ENCODE results near the gene UBXN11. TPM values are rescaled to one million over a fixed set of nuclear protein-coding genes. Genes with fewer than 3 reads are reported as not detected.

Gene UBXN11
- total and polyA plus RNA-seq, 2 of the 13 experiments (the other 11 are each of a cell fraction or from before 2014, with no cell fraction given), result 9.3 to 10.4 TPM

DNA sequence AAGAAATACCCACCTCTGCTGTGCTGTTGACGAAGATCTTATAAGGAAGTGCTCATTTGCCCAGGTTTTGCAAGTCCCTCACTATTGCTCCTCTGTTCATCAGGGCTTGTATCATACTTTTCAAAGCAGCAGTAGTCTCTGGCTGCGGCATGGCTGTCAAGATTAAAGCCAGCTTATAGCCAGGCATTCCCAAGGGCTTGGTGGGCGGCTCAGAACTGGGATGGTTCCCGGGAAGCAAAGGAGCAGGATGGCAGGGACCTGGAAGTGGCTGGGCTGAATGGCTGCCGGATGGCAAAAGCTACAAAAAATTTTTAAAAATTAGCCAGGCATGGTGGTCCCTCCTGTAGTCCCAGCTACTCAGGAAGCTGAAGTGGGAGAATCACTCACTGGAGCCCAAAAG, 43.2 kb downstream of the UBXN11 start:
- CTCF ChIA-PET (ENCODE audit: low intra/inter-chr PET ratio, low total read pairs), result no interaction called here
- no peak for FAIRE-seq
- 98% methylated on average over 5 of the region's 5 CpGs for WGBS (ENCODE audit: low lambda C conversion rate)
- in situ Hi-C loops (cut with HindIII; ENCODE audit: extremely low pct_ligation_motif_present, low pct_unique_long_range_greater_than_20kb), result no loop called here
- Histone ChIP-seq H3K27me3 (ENCODE audit: control insufficient read depth in 1 of 2, insufficient read depth in 2 of 2, low read length in 2 of 2) (no peaks in the 10 kb centered on the region), H2AFZ (ENCODE audit: low read length) (no peak overlapping the region), H3K79me2 (ENCODE audit: insufficient read depth, low read length) (no peaks in the 10 kb centered on the region), H3K9ac (ENCODE audit: insufficient read depth, low read depth, low read length) (no peak overlapping the region), H3K27ac (ENCODE audit: extremely low read length, insufficient read depth, low read length) (no peak overlapping the region), H3K4me3 (replicated peaks in 1 of 3; ENCODE audit: insufficient read depth in 1 of 3, low read depth in 2 of 3, low read length in 3 of 3) (no peak overlapping the region), H4K20me1 (ENCODE audit: insufficient read depth, low read length) (no peaks in the 10 kb centered on the region), H3K4me2 (ENCODE audit: low read depth, low read length) (no peak overlapping the region), H3K9me3 (ENCODE audit: low read length) (no peaks in the 10 kb centered on the region), H3K36me3 (replicated peaks in 1 of 2; ENCODE audit: control insufficient read depth in 1 of 2, insufficient read depth in 2 of 2, low read length in 2 of 2) (peaks cover 6 to 56% of the 10 kb centered on the region in 2 experiments), H3K4me1 (ENCODE audit: insufficient read depth, low read length) (no peaks in the 10 kb centered on the region)
- intact Hi-C loops (cut with micrococcal nuclease; ENCODE audit: unreplicated experiment), result no loop called here
- TF ChIP-seq NFAT5 (CRISPR knock-in tag; IDR thresholded peaks at IDR 0.05) (no peak), ZFP36L2 (CRISPR knock-in tag; IDR thresholded peaks at IDR 0.05) (no peak), RBM22 (optimal IDR thresholded peaks at IDR 0.05; ENCODE audit: low read length) (no peak), ZNF605 (CRISPR knock-in tag; IDR thresholded peaks at IDR 0.05) (no peak), ZNF281 (CRISPR knock-in tag; IDR thresholded peaks at IDR 0.05; ENCODE audit: borderline replicate concordance) (no peak), ZNF839 (CRISPR knock-in tag; IDR thresholded peaks at IDR 0.05; ENCODE audit: borderline replicate concordance) (no peak)
- TF ChIP-seq, protein P1, sequence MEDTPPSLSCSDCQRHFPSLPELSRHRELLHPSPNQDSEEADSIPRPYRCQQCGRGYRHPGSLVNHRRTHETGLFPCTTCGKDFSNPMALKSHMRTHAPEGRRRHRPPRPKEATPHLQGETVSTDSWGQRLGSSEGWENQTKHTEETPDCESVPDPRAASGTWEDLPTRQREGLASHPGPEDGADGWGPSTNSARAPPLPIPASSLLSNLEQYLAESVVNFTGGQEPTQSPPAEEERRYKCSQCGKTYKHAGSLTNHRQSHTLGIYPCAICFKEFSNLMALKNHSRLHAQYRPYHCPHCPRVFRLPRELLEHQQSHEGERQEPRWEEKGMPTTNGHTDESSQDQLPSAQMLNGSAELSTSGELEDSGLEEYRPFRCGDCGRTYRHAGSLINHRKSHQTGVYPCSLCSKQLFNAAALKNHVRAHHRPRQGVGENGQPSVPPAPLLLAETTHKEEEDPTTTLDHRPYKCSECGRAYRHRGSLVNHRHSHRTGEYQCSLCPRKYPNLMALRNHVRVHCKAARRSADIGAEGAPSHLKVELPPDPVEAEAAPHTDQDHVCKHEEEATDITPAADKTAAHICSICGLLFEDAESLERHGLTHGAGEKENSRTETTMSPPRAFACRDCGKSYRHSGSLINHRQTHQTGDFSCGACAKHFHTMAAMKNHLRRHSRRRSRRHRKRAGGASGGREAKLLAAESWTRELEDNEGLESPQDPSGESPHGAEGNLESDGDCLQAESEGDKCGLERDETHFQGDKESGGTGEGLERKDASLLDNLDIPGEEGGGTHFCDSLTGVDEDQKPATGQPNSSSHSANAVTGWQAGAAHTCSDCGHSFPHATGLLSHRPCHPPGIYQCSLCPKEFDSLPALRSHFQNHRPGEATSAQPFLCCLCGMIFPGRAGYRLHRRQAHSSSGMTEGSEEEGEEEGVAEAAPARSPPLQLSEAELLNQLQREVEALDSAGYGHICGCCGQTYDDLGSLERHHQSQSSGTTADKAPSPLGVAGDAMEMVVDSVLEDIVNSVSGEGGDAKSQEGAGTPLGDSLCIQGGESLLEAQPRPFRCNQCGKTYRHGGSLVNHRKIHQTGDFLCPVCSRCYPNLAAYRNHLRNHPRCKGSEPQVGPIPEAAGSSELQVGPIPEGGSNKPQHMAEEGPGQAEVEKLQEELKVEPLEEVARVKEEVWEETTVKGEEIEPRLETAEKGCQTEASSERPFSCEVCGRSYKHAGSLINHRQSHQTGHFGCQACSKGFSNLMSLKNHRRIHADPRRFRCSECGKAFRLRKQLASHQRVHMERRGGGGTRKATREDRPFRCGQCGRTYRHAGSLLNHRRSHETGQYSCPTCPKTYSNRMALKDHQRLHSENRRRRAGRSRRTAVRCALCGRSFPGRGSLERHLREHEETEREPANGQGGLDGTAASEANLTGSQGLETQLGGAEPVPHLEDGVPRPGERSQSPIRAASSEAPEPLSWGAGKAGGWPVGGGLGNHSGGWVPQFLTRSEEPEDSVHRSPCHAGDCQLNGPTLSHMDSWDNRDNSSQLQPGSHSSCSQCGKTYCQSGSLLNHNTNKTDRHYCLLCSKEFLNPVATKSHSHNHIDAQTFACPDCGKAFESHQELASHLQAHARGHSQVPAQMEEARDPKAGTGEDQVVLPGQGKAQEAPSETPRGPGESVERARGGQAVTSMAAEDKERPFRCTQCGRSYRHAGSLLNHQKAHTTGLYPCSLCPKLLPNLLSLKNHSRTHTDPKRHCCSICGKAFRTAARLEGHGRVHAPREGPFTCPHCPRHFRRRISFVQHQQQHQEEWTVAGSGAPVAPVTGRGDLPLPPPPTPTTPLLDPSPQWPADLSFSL (CRISPR knock-in tag; IDR thresholded peaks at IDR 0.05), result no peak
- TF ChIP-seq, protein P2, sequence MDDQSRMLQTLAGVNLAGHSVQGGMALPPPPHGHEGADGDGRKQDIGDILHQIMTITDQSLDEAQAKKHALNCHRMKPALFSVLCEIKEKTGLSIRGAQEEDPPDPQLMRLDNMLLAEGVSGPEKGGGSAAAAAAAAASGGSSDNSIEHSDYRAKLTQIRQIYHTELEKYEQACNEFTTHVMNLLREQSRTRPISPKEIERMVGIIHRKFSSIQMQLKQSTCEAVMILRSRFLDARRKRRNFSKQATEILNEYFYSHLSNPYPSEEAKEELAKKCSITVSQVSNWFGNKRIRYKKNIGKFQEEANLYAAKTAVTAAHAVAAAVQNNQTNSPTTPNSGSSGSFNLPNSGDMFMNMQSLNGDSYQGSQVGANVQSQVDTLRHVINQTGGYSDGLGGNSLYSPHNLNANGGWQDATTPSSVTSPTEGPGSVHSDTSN (CRISPR knock-in tag; IDR thresholded peaks at IDR 0.05; ENCODE audit: borderline replicate concordance), result no peak
- ATAC-seq, result no peak
- DNase-seq (ENCODE audit: low spot score), result no peak
- no TSS peak for BruUV-seq (replicated peaks)
- POLR2A ChIA-PET, result no interaction called here
